Keratinocyte (primary cell): ENCODE data around the gene CTNNA3. TPM values are rescaled to one million over a fixed set of nuclear protein-coding genes. Genes with fewer than 3 reads are reported as not detected.
"Not testable (repeated sequence)": the region's sequence is repeated elsewhere in the genome, so short reads cannot be mapped to it uniquely, and the experiment has no call there.

Experiments
- DNase-seq: peaks from one replicate; pipeline ENCODE4 v3.0.0-alpha.2; 2011; ENCODE audit warnings: low read depth, missing footprints, low spot score
- FAIRE-seq: peaks from 2 replicates; lab custom pipeline; 2011; peaks lifted over from hg19 to GRCh38; lab: Jason Lieb, UNC
- H2AFZ ChIP-seq: 2 replicates; pipeline ENCODE4 v1.6.0; 2012; ENCODE audit warnings: low read length, control low read depth, inconsistent platforms; ENCODE audit not compliant: control insufficient read depth
- H3K27ac ChIP-seq: 2 replicates; pipeline ENCODE4 v1.5.1; 2011; ENCODE audit warnings: low read length; ENCODE audit not compliant: control insufficient read depth, insufficient read depth
- H3K27me3 ChIP-seq: 3 replicates; pipeline ENCODE4 v1.6.0; 2011; ENCODE audit warnings: low read length; ENCODE audit not compliant: control insufficient read depth, insufficient read depth; ENCODE audit errors: extremely low read depth
- H3K36me3 ChIP-seq, 2 experiments: 2 replicates in 1 of 2; 3 replicates in 1 of 2; pipeline ENCODE4 v1.5.1; 2011; ENCODE audit warnings: low read length in 2 of 2, mild to moderate bottlenecking in 1 of 2; ENCODE audit not compliant: control insufficient read depth in 2 of 2, insufficient read depth in 2 of 2; ENCODE audit errors: extremely low read depth in 1 of 2
- H3K4me1 ChIP-seq: 3 replicates; pipeline ENCODE4 v1.5.1; 2011; ENCODE audit warnings: low read length; ENCODE audit not compliant: control insufficient read depth, insufficient read depth; ENCODE audit errors: extremely low read depth
- H3K4me2 ChIP-seq: 3 replicates; pipeline ENCODE4 v1.6.0; 2011; ENCODE audit warnings: low read depth, low read length; ENCODE audit not compliant: control insufficient read depth, insufficient read depth; ENCODE audit errors: extremely low read depth
- H3K4me3 ChIP-seq, 3 experiments: fragments of 200-600 bp in 1 of 3; sonication (generic) in 1 of 3; 2 replicates in 2 of 3; 3 replicates in 1 of 3; pipeline ENCODE4 v1.5.1; 2011 to 2016; ENCODE audit warnings: low read length in 3 of 3, mild to moderate bottlenecking in 3 of 3, control low read depth in 2 of 3, inconsistent platforms in 1 of 3, low read depth in 1 of 3, mixed read lengths in 1 of 3, mixed run types in 1 of 3, moderate library complexity in 1 of 3; ENCODE audit not compliant: control insufficient read depth in 2 of 3, insufficient read depth in 2 of 3; ENCODE audit errors: extremely low read depth in 1 of 3
- H3K79me2 ChIP-seq: 2 replicates; pipeline ENCODE4 v1.6.0; 2012; ENCODE audit warnings: low read length; ENCODE audit not compliant: control insufficient read depth, insufficient read depth
- H3K9ac ChIP-seq: 3 replicates; pipeline ENCODE4 v1.6.0; 2011; ENCODE audit warnings: low read length; ENCODE audit not compliant: control insufficient read depth, insufficient read depth; ENCODE audit errors: extremely low read depth
- H3K9me1 ChIP-seq: 3 replicates; pipeline ENCODE4 v1.6.0; 2011; ENCODE audit warnings: low read length; ENCODE audit not compliant: control insufficient read depth, insufficient read depth; ENCODE audit errors: extremely low read depth
- H3K9me3 ChIP-seq: 2 replicates; pipeline ENCODE4 v1.5.1; 2012; ENCODE audit warnings: low read depth, low read length; ENCODE audit not compliant: control insufficient read depth
- H4K20me1 ChIP-seq: 3 replicates; pipeline ENCODE4 v1.6.0; 2011; ENCODE audit warnings: low read length; ENCODE audit not compliant: control insufficient read depth, insufficient read depth; ENCODE audit errors: extremely low read depth
- CTCF ChIP-seq, 3 experiments: IDR thresholded peaks in 1 of 3; conservative IDR thresholded peaks in 1 of 3; optimal IDR thresholded peaks in 1 of 3; 2 replicates in 2 of 3; 3 replicates in 1 of 3; pipeline versions ENCODE3 to v1.5.1; 2011; ENCODE audit warnings: low read length in 3 of 3, mild to moderate bottlenecking in 3 of 3, moderate library complexity in 2 of 3, control low read depth in 1 of 3, inconsistent platforms in 1 of 3; ENCODE audit not compliant: insufficient read depth in 2 of 3; ENCODE audit errors: extremely low read depth in 1 of 3
- EZH2 ChIP-seq: IDR thresholded peaks from one replicate; pipeline ENCODE4 v1.6.1; 2012; ENCODE audit warnings: inconsistent platforms, mild to moderate bottlenecking, low read length, moderate library complexity
- dilution Hi-C: fragments of 300-500 bp; cut with MboI; formaldehyde crosslinking; loops from one replicate; pipeline ENCODE4 v1.7.0; 2020; ENCODE audit warnings: low sequenced_read_pairs; ENCODE audit not compliant: extremely low pct_ligation_motif_present
- polyA plus RNA-seq, 5 experiments: library from polyadenylated mRNA; depleted of rRNA in 3 of 5; stranded (reverse) in 3 of 5; stranded (forward) in 1 of 5; unstranded in 1 of 5; fragments of >200 nt; gene quantifications; 1 replicate in 1 of 5; 2 replicates in 3 of 5; 3 replicates in 1 of 5; pipeline versions ENCODE4 v1.2.1 to v1.2.3, GENCODE V29; 2011 to 2012; ENCODE audit warnings: missing spikeins in 2 of 5, low read depth in 1 of 5, low replicate concordance in 1 of 5

CTNNA3 gene
- polyA plus RNA-seq, 1 donor (not counting 4 experiments of a cell fraction or from before 2014, with no cell fraction given), result 0.01 TPM

GRCh38 chr10:67695555-67695954 lies 440 bp downstream of the CTNNA3 start:
- dilution Hi-C loops, result no loop called here
- no peak overlapping the region for H2AFZ ChIP-seq
- H3K9me3 ChIP-seq, result no peaks in the 10 kb centered on the region
- H4K20me1 ChIP-seq, result no peaks in the 10 kb centered on the region
- H3K9ac ChIP-seq, result no peak overlapping the region
- H3K79me2 ChIP-seq, result no peaks in the 10 kb centered on the region
- H3K27me3 ChIP-seq, result peaks cover 3% of the 10 kb centered on the region
- no peak overlapping the region for H3K4me2 ChIP-seq
- H3K27ac ChIP-seq, result no peak overlapping the region
- TF ChIP-seq CTCF (optimal IDR thresholded peaks at IDR 0.05 in 1 of 3, IDR thresholded peaks at IDR 0.05 in 1 of 3, conservative IDR thresholded peaks at IDR 0.05 in 1 of 3; ENCODE audit: extremely low read depth in 1 of 3, insufficient read depth in 2 of 3, low read length in 3 of 3), result no peak
- TF ChIP-seq EZH2, result no peak
- DNase-seq, result no peak
- H3K36me3 ChIP-seq, result no peaks in the 10 kb centered on the region
- no peak for FAIRE-seq
- H3K4me1 ChIP-seq, result no peaks in the 10 kb centered on the region
- no peaks in the 10 kb centered on the region for H3K9me1 ChIP-seq
- H3K4me3 ChIP-seq, result no peak overlapping the region

- H3K27me3 ChIP-seq, FAIRE-seq, H3K9me3 ChIP-seq, H3K27ac ChIP-seq, H3K9ac ChIP-seq, H3K36me3 ChIP-seq, H2AFZ ChIP-seq, dilution Hi-C loops, H3K4me1 ChIP-seq, H3K4me2 ChIP-seq, H3K4me3 ChIP-seq, DNase-seq, H4K20me1 ChIP-seq, H3K9me1 ChIP-seq, H3K79me2 ChIP-seq: not testable (repeated sequence)
Measured at GRCh38 chr10:67691861-67692260, 4.1 kb downstream of the CTNNA3 start.

- H3K9ac ChIP-seq, H3K9me1 ChIP-seq, H3K4me2 ChIP-seq, H3K4me1 ChIP-seq, H3K27me3 ChIP-seq, FAIRE-seq, H4K20me1 ChIP-seq, H2AFZ ChIP-seq, H3K9me3 ChIP-seq, dilution Hi-C loops, H3K36me3 ChIP-seq, H3K27ac ChIP-seq, H3K79me2 ChIP-seq, H3K4me3 ChIP-seq, DNase-seq: not testable (repeated sequence)
Measured at GRCh38 chr10:67690540-67690939, 5.5 kb downstream of the CTNNA3 start.

GRCh38 chr10:67684140-67684539 lies 11.9 kb downstream of the CTNNA3 start:
- H3K4me1 ChIP-seq, dilution Hi-C loops, H4K20me1 ChIP-seq, H3K36me3 ChIP-seq, H3K4me2 ChIP-seq, FAIRE-seq, H2AFZ ChIP-seq, H3K9ac ChIP-seq, H3K27ac ChIP-seq, H3K9me1 ChIP-seq, H3K27me3 ChIP-seq, DNase-seq, H3K4me3 ChIP-seq, H3K9me3 ChIP-seq, H3K79me2 ChIP-seq: not testable (repeated sequence)
